NCI-H524 (cell line): ENCODE data around the gene ZNF385A.
A peak's percentile ranks its signal among the peaks of the same experiment; 100 is the strongest.
"Not testable (repeated sequence)": the region's sequence is repeated elsewhere in the genome, so short reads cannot be mapped to it uniquely, and the experiment has no call there.

Source experiments
- DNase-seq, 2 experiments: peaks; one replicate each; lab custom pipeline; 2025; lab: John Stamatoyannopoulos, UW

ZNF385A gene

GRCh38 chr12:54355104-54355815 is 29.3 kb downstream of the ZNF385A start:
- DNase-seq, result no peak

DNA sequence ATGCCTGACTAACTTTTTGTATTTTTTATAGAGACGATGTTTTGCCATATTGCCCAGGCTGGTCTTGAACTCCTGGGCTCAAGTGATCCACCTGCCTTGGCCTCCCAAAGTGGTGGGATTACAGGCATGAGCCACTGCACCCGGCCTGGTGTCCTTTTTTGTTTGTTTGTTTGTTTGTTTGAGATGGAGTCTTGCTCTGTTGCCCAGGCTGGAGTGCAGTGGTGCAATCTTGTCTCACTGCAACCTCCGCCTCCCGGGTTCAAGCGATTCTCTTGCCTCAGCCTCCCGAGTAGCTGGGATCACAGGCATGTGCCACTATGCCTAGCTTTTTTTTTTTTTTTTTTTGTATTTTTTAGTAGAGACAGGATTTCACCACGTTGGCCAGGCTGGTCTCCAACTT is 30.3 kb downstream of the ZNF385A start:
- DNase-seq, result not testable (repeated sequence)

- peak in 1 of 2 experiments; percentile 18 for DNase-seq
Measured at GRCh38 chr12:54352891-54353874, 31.4 kb downstream of the ZNF385A start.

- DNase-seq, result peak; percentile 61 to 63
Measured at GRCh38 chr12:54352022-54352531, 32.5 kb downstream of the ZNF385A start.

DNA sequence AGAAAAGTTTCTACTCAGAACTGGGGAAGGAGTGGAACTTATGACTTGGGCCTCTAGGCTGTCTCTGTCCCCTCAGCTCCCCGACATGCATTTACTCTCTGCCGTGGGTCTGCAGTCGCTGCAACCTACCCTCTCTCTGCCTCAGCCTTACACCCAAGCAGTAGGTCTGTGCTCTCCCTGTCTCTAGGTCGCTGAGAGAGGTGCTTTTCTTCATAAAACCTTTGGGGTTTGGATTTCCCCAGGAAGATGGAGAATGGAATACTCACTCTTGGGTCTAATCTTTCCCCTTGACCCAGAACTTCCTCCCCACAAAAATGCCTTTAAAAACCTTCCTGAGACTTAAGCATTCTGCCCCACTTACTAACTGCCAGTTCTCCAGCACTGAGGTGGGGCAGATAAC is 33.2 kb downstream of the ZNF385A start:
- no peak for DNase-seq

DNA sequence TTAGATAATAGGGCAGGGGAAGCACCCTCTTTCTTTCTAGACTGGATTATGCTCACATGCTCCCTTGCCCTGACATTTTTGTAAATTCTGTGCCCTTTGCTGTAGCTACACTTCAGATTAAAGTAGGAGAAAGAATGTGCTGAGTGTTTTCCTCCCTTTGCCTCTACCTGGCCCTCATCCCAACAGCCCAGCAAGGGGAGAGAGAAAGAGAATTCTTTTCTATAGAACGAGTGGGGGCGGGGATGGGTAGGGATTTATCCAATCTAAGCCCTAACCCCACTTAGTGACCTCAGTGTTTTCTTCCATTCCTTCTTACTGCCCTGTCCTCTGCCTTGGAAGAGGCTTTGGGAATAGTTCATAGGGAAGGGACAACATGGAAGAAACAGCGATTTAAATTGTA is 33.8 kb downstream of the ZNF385A start:
- no peak for DNase-seq

DNA sequence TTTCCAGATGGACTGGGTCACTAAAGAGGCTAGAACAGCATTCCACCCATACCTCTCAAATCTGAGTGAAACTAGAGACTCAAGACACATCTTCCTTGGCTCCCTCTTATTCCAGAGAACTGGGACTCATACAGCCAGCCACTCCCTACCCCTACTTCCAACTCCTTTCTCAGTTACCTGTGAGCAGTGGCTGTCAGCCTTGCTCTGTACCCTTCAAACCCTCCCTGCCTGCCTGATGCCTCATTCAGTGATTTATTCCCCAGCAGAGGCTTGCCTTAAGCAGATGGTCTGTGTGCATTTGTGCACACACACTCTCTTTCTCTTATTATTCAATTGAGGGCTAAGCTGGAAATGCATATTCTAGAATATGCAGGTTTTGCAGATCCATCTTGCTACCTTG is 34.9 kb downstream of the ZNF385A start:
- no peak for DNase-seq

DNA sequence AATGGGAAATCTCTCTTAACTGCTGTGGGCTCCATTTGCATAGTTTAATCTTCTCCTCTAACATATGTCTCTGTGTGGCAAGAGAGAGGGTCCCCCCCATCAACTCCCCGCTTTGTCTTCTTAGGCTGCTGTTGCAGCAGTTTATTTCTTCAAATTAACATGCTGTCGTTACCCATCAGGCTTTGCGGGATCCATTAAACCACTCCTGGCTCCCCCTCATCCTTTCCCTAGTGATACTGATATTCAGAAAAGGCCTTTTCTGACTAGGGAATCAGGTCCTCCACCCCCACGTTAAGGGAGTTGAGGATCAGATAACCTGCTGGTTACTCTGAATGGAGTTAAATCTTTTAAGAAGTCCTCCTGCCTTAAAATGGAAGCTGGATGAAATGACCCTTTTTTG is 35.5 kb downstream of the ZNF385A start:
- DNase-seq, result peak in 1 of 2 experiments; percentile 38

GRCh38 chr12:54341378-54342300 is 42.9 kb downstream of the ZNF385A start:
- peak; percentile 82 to 92 for DNase-seq

- DNase-seq, result no peak
Measured at GRCh38 chr12:54340846-54341245, 43.7 kb downstream of the ZNF385A start.

DNA sequence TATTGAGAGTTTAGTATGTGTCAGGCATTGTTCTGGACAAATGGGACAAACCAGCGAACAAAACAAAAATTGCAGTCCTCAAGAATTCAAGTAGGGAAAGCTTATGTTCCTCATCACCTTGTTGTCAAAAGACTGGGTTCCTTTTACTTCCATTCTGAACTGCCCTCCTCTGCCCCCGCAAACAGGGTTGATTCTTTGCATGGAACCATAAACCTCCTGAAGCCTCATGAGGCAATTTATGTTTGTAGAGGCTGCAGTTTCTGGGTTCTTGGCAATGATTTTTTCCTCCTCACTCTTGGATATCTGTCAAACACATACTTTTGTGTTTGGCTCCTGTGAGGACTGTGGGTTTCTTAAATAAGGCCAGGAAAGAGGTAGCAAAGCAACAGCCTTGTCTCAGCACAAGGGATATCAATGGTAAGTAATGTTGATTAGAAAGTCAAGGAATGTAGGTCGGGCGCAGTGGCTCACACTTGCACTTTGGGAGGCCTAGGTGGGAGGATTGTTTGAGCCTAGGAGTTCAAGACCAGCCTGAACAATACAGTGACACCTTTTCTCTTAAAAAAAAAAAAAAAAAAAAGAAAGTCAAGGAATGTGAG is 45.7 kb downstream of the ZNF385A start:
- no peak for DNase-seq

GRCh38 chr12:54337854-54338650 is 46.5 kb downstream of the ZNF385A start:
- no peak for DNase-seq

DNA sequence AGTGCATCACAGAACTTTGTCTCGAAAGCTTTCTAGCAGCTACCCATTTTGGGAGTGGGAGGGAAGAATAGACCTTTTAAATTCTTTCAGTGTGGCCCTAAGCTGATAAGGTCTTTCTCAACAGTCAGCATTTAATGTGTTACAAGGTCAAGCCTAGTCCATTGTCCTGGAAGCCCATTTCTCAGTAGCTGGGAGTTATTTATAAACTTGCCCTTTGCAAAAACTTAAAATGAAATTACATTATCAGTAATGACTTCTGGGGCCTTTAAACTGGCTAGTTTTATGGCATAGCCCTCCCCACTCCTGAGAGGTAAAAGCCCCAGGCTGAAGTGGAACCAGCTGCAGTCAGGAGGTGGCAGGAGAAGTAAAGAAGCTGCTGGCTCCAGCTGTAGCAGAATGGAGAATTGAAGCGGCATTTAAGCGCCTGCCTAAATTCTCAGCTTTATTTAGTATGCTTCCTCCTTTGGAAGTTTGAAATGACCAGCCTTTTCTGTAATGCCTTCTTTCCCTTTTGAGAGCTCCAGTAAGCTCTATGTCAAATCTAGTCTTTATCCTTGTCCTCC is 47.2 kb downstream of the ZNF385A start:
- peak in 1 of 2 experiments; percentile 49 for DNase-seq

- no peak for DNase-seq
Measured at GRCh38 chr12:54333420-54334034, 51.0 kb downstream of the ZNF385A start.

DNA sequence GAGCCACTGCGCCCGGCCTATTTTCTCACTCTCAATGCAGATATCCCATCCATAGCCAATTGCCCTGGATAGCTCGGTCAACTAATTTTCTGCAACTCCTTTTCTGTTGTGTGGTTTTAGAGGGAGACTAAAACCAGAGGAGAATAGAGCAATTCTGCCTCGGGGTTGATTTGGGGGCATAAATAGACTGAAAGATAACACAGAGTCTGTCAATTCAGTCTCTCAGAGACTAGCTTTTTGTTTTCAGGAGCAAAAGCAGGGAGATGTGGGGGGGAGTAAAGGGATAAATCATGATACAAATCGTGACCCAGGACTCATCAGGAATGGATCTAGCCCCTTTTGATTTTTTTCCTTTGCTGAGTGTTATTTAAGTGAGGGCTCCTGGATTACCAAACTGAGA is 53.1 kb downstream of the ZNF385A start:
- DNase-seq, result no peak

DNA sequence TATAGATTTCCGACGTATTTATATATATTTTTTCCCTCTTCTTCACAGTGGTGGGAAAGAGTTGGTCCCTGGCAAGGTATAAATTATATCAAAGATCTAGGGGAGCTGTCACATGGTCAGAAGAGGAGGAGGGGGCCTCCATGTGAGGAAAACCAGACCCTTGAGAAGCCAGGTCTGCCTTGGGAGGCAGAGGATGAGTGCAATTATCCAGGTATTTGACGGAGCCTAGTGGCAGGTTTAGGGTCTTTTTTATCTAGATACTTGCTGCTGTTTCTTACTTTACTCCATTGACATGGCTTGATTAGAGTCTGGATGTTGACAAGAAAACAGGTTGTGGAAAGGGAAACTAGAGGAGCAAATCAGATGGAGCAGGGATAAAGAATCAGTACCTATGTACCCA is 54.1 kb downstream of the ZNF385A start:
- no peak for DNase-seq

- peak in 1 of 2 experiments; percentile 21 for DNase-seq
Measured at GRCh38 chr12:54329759-54330158, 54.8 kb downstream of the ZNF385A start.

GRCh38 chr12:54328595-54329337 is 55.8 kb downstream of the ZNF385A start:
- DNase-seq, result no peak
